Neural cell (in vitro differentiated cells): ENCODE measurements around the gene SLC7A14.

ENCODE experiments used
- MXI1 ChIP-seq: fragments of 450-650 bp; conservative IDR thresholded peaks from 2 replicates; pipeline ENCODE4 v1.6.1; 2014; ENCODE audit warnings: antibody characterized with exemption, mild to moderate bottlenecking; ENCODE audit not compliant: poor library complexity, severe bottlenecking
- TAF1 ChIP-seq: IDR thresholded peaks from 2 replicates; pipeline ENCODE4 v1.6.1; 2012; ENCODE audit warnings: low read depth
- TF ChIP-seq, protein P1 (sequence below): fragments of 450-650 bp; IDR thresholded peaks from 2 replicates; pipeline ENCODE4 v1.5.1; 2014; ENCODE audit warnings: antibody characterized with exemption, mild to moderate bottlenecking, moderate library complexity; ENCODE audit not compliant: poor library complexity, severe bottlenecking

DNA sequence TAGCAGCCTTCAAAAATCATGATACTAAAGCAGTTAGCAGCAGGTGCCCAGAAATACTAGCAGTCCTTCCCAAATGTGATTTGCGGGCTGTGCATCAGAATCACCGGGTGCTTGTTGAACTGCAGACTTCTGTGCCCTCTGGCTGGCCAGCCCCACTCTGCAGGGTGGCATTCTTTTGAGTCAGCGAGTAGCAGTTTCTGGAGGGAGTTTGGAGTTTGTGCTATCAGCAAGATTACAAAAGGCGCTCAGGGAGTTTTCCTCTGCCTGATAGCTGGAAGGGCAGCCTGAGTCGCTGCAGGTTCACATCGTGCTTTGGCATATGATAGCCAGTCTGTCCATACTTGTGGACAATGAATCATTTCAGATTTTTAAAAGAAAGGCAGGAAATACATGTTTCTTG lies 109.6 kb downstream of the SLC7A14 start:
- TF ChIP-seq TAF1 (no peak), MXI1 (no peak)
- TF ChIP-seq, protein P1, sequence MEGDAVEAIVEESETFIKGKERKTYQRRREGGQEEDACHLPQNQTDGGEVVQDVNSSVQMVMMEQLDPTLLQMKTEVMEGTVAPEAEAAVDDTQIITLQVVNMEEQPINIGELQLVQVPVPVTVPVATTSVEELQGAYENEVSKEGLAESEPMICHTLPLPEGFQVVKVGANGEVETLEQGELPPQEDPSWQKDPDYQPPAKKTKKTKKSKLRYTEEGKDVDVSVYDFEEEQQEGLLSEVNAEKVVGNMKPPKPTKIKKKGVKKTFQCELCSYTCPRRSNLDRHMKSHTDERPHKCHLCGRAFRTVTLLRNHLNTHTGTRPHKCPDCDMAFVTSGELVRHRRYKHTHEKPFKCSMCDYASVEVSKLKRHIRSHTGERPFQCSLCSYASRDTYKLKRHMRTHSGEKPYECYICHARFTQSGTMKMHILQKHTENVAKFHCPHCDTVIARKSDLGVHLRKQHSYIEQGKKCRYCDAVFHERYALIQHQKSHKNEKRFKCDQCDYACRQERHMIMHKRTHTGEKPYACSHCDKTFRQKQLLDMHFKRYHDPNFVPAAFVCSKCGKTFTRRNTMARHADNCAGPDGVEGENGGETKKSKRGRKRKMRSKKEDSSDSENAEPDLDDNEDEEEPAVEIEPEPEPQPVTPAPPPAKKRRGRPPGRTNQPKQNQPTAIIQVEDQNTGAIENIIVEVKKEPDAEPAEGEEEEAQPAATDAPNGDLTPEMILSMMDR: no peak
